Vagina (tissue), 2 donors: Measurements from ENCODE around the gene ZSCAN21.

Experiments
- CTCF ChIP-seq, 3 experiments: fragments of 450-650 bp in 2 of 3; fragments of 200-600 bp in 1 of 3; sonication (generic) in 1 of 3; IDR thresholded peaks; one replicate each; pipeline ENCODE4 v1.5.1; 2017 to 2019; ENCODE audit warnings: antibody characterized with exemption in 3 of 3, mild to moderate bottlenecking in 2 of 3, moderate library complexity in 2 of 3
- POLR2AphosphoS5 ChIP-seq, 2 donors: sonication (generic); formaldehyde crosslinking; IDR thresholded peaks; one replicate each; pipeline ENCODE4 v1.9.0; 2017; ENCODE audit warnings: antibody characterized with exemption in 2 of 2, mild to moderate bottlenecking in 2 of 2, low read depth in 1 of 2; ENCODE audit not compliant: insufficient read depth in 1 of 2

GRCh38 chr7:100016215-100016901 lies 33.2 kb upstream of the ZSCAN21 start:
- no peak for TF ChIP-seq POLR2AphosphoS5 (IDR thresholded peaks at IDR 0.05; ENCODE audit: insufficient read depth in 1 of 2, low read depth in 1 of 2)
- TF ChIP-seq CTCF (IDR thresholded peaks at IDR 0.05), result no peak
